Astrocyte (in vitro differentiated cells and primary cell): ENCODE results near the gene YPEL3. TPM values are rescaled to one million over a fixed set of nuclear protein-coding genes. Genes with fewer than 3 reads are reported as not detected.

Experiments
- DNase-seq: peaks from one replicate; pipeline ENCODE4 v3.0.0-alpha.2; 2010; ENCODE audit warnings: low read depth
- FAIRE-seq: peaks from 2 replicates; lab custom pipeline; 2011; peaks lifted over from hg19 to GRCh38; lab: Jason Lieb, UNC
- H2AFZ ChIP-seq: 2 replicates; pipeline ENCODE4 v1.6.0; 2012; ENCODE audit warnings: low read depth, low read length, inconsistent platforms
- H3K27ac ChIP-seq: 2 replicates; pipeline ENCODE4 v1.5.1; 2011; ENCODE audit warnings: low read depth, low read length, inconsistent platforms
- H3K27me3 ChIP-seq: 2 replicates; pipeline ENCODE4 v1.6.0; 2011; ENCODE audit warnings: low read length, inconsistent platforms; ENCODE audit not compliant: insufficient read depth
- H3K36me3 ChIP-seq: 2 replicates; pipeline ENCODE4 v1.5.1; 2011; ENCODE audit warnings: low read length, inconsistent platforms; ENCODE audit not compliant: insufficient read depth
- H3K4me1 ChIP-seq: 2 replicates; pipeline ENCODE4 v1.5.1; 2011; ENCODE audit warnings: low read length, inconsistent platforms; ENCODE audit not compliant: insufficient read depth
- H3K4me2 ChIP-seq: 2 replicates; pipeline ENCODE4 v1.6.0; 2012; ENCODE audit warnings: low read length, inconsistent platforms
- H3K4me3 ChIP-seq: 2 replicates; pipeline ENCODE4 v1.5.1; 2011; ENCODE audit warnings: low read depth, mild to moderate bottlenecking, low read length, inconsistent platforms; ENCODE audit not compliant: insufficient read depth
- H3K79me2 ChIP-seq: 2 replicates; pipeline ENCODE4 v1.6.0; 2012; ENCODE audit warnings: mild to moderate bottlenecking, low read length, inconsistent platforms; ENCODE audit not compliant: insufficient read depth
- H3K9ac ChIP-seq: 2 replicates; pipeline ENCODE4 v1.6.0; 2012; ENCODE audit warnings: mild to moderate bottlenecking, low read length, inconsistent platforms
- H3K9me3 ChIP-seq: 2 replicates; pipeline ENCODE4 v1.5.1; 2012; ENCODE audit warnings: low read depth, mild to moderate bottlenecking, low read length, inconsistent platforms; ENCODE audit not compliant: insufficient read depth
- H4K20me1 ChIP-seq: 2 replicates; pipeline ENCODE4 v1.6.0; 2012; ENCODE audit warnings: low read length, inconsistent platforms; ENCODE audit not compliant: insufficient read depth
- H3K27ac Mint-ChIP-seq: one replicate; pipeline ENCODE4 v1.8.0; 2021; ENCODE audit warnings: mild to moderate bottlenecking, mixed read lengths; ENCODE audit not compliant: unreplicated experiment
- H3K27me3 Mint-ChIP-seq: one replicate; pipeline ENCODE4 v1.8.0; 2021; ENCODE audit warnings: low read depth, mixed read lengths; ENCODE audit not compliant: unreplicated experiment
- H3K36me3 Mint-ChIP-seq: one replicate; pipeline ENCODE4 v1.8.0; 2021; ENCODE audit warnings: low read depth, mixed read lengths; ENCODE audit not compliant: unreplicated experiment
- H3K4me1 Mint-ChIP-seq: one replicate; pipeline ENCODE4 v1.8.0; 2021; ENCODE audit warnings: low read depth, mixed read lengths; ENCODE audit not compliant: unreplicated experiment
- H3K4me3 Mint-ChIP-seq: one replicate; pipeline ENCODE4 v1.8.0; 2021; ENCODE audit warnings: mild to moderate bottlenecking, moderate library complexity, mixed read lengths; ENCODE audit not compliant: unreplicated experiment
- H3K9me3 Mint-ChIP-seq: one replicate; pipeline ENCODE4 v1.8.0; 2021; ENCODE audit warnings: mild to moderate bottlenecking, mixed read lengths; ENCODE audit not compliant: unreplicated experiment
- CTCF ChIP-seq: IDR thresholded peaks from 2 replicates; pipeline ENCODE4 v1.5.1; 2011; ENCODE audit warnings: low read depth, mild to moderate bottlenecking, inconsistent platforms, low read length, moderate library complexity; ENCODE audit not compliant: insufficient read depth
- EZH2 ChIP-seq: IDR thresholded peaks from 2 replicates; pipeline ENCODE4 v1.6.1; 2012; ENCODE audit warnings: mild to moderate bottlenecking, low read length, inconsistent platforms; ENCODE audit not compliant: insufficient read depth
- total RNA-seq: library from RNA; stranded (reverse); gene quantifications from 2 replicates; pipeline ENCODE4 v1.2.1, GENCODE V29; 2021

Gene YPEL3
- total RNA-seq, 1 donor from 2014 or later = 20.5 TPM

- H3K4me1 ChIP-seq = peaks cover 16% of the 10 kb centered on the region
- peaks cover 17% of the 10 kb centered on the region for H4K20me1 ChIP-seq
- H3K4me1 Mint-ChIP-seq = peaks cover 11% of the 10 kb centered on the region
- peaks cover 25% of the 10 kb centered on the region for H3K36me3 Mint-ChIP-seq
- no peak overlapping the region for H3K9ac ChIP-seq
- no peak overlapping the region for H2AFZ ChIP-seq
- H3K27me3 ChIP-seq = no peaks in the 10 kb centered on the region
- no peak overlapping the region for H3K4me3 ChIP-seq
- no peaks in the 10 kb centered on the region for H3K27me3 Mint-ChIP-seq
- H3K27ac Mint-ChIP-seq = peak overlapping the region; percentile 7
- H3K79me2 ChIP-seq = peaks cover 9% of the 10 kb centered on the region
- DNase-seq (no peak), FAIRE-seq (no peak)
- H3K27ac ChIP-seq = no peak overlapping the region
- H3K9me3 ChIP-seq = no peaks in the 10 kb centered on the region
- peaks cover 8% of the 10 kb centered on the region for H3K36me3 ChIP-seq
- no peak overlapping the region for H3K4me3 Mint-ChIP-seq
- no peak overlapping the region for H3K4me2 ChIP-seq
- TF ChIP-seq EZH2 = no peak
- TF ChIP-seq CTCF = no peak
- H3K9me3 Mint-ChIP-seq = no peaks in the 10 kb centered on the region
These were observed 8.7 kb downstream of the YPEL3 start for GRCh38 chr16:30087181-30087898.

- H3K27me3 ChIP-seq = no peaks in the 10 kb centered on the region
- H3K36me3 Mint-ChIP-seq = peaks cover 29% of the 10 kb centered on the region
- TF ChIP-seq EZH2 (no peak), CTCF (no peak)
- no peaks in the 10 kb centered on the region for H3K9me3 ChIP-seq
- peaks cover 23% of the 10 kb centered on the region for H4K20me1 ChIP-seq
- no peaks in the 10 kb centered on the region for H3K9me3 Mint-ChIP-seq
- DNase-seq = no peak
- no peak for FAIRE-seq
- H3K4me1 ChIP-seq = peaks cover 8% of the 10 kb centered on the region
- H3K9ac ChIP-seq = no peak overlapping the region
- no peak overlapping the region for H3K4me3 Mint-ChIP-seq
- H3K27ac ChIP-seq = no peak overlapping the region
- no peak overlapping the region for H3K4me2 ChIP-seq
- no peaks in the 10 kb centered on the region for H3K27me3 Mint-ChIP-seq
- peaks cover 11% of the 10 kb centered on the region for H3K4me1 Mint-ChIP-seq
- H3K79me2 ChIP-seq = peaks cover 13% of the 10 kb centered on the region
- H2AFZ ChIP-seq = no peak overlapping the region
- H3K27ac Mint-ChIP-seq = no peak overlapping the region
- no peak overlapping the region for H3K4me3 ChIP-seq
- H3K36me3 ChIP-seq = peaks cover 8% of the 10 kb centered on the region
These were observed 9.5 kb downstream of the YPEL3 start for GRCh38 chr16:30086291-30087140.

GRCh38 chr16:30085820-30086219 lies 10.2 kb downstream of the YPEL3 start:
- no peak overlapping the region for H2AFZ ChIP-seq
- H3K36me3 ChIP-seq = peaks cover 8% of the 10 kb centered on the region
- no peak overlapping the region for H3K9ac ChIP-seq
- no peak for DNase-seq
- Mint-ChIP-seq H3K27ac (no peak overlapping the region), H3K4me1 (peaks cover 11% of the 10 kb centered on the region), H3K36me3 (peaks cover 29% of the 10 kb centered on the region), H3K4me3 (no peak overlapping the region), H3K27me3 (no peaks in the 10 kb centered on the region), H3K9me3 (no peaks in the 10 kb centered on the region)
- no peak overlapping the region for H3K4me3 ChIP-seq
- TF ChIP-seq EZH2 = no peak
- no peak for TF ChIP-seq CTCF
- peaks cover 27% of the 10 kb centered on the region for H4K20me1 ChIP-seq
- no peak overlapping the region for H3K4me2 ChIP-seq
- H3K4me1 ChIP-seq = peaks cover 7% of the 10 kb centered on the region
- FAIRE-seq = no peak
- no peaks in the 10 kb centered on the region for H3K9me3 ChIP-seq
- H3K27me3 ChIP-seq = no peaks in the 10 kb centered on the region
- H3K79me2 ChIP-seq = peaks cover 20% of the 10 kb centered on the region
- no peak overlapping the region for H3K27ac ChIP-seq
